Amygdala (tissue), 56 donors: ENCODE measurements around the gene FAM89B.

Experiments
- DNase-seq, 56 donors: peaks; one replicate each; lab custom pipeline; 2025; lab: John Stamatoyannopoulos, UW

FAM89B gene

GRCh38 chr11:65538915-65539743 is 33.2 kb upstream of the FAM89B start:
- DNase-seq: peak in 5 of 56 donors; percentile 18 to 33 (median 23)

- DNase-seq: peak in 2 of 56 donors; percentile 58 to 75
Measured at GRCh38 chr11:65539744-65540289, 32.5 kb upstream of the FAM89B start.

DNA sequence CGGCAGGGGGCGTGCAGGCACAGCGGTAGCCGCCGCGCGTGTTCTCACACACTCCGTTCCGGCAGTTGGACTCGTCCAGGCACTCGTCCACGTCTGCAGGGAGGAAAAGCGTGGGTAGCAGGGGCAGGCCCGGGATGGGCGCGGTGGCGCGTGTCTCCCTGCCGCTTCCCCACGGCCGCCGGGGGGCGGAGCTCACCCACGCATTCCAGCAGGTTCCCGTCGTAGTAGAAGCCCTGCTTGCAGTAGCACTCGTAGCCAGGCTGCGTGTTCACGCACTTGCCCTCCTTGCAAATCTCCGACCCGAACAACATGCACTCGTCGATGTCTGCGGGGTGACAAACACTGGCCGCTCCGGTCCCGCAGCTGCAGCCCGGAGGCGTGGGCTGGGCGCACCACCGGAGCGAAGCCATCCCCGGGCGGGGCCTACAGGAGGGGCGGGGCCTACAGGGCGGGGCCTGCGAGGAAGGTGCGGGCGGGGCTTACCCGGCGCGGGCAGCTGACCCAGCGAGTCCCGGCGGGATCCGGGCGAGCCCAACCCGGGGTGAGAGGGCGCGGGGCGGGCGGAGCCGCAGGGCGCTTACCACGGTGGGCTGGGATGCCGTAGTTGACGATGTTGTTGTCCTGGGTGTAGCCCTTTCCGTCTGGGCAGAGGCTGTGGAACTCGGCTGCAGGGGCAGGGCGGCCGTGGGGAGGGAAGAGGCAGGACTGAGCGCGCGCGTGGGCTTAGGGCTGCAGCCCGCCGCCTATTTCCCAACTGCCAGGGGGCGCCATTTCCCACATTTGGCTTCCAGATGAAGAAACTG is 31.8 kb upstream of the FAM89B start:
- peak; percentile 64 to 97 (median 88) for DNase-seq

DNA sequence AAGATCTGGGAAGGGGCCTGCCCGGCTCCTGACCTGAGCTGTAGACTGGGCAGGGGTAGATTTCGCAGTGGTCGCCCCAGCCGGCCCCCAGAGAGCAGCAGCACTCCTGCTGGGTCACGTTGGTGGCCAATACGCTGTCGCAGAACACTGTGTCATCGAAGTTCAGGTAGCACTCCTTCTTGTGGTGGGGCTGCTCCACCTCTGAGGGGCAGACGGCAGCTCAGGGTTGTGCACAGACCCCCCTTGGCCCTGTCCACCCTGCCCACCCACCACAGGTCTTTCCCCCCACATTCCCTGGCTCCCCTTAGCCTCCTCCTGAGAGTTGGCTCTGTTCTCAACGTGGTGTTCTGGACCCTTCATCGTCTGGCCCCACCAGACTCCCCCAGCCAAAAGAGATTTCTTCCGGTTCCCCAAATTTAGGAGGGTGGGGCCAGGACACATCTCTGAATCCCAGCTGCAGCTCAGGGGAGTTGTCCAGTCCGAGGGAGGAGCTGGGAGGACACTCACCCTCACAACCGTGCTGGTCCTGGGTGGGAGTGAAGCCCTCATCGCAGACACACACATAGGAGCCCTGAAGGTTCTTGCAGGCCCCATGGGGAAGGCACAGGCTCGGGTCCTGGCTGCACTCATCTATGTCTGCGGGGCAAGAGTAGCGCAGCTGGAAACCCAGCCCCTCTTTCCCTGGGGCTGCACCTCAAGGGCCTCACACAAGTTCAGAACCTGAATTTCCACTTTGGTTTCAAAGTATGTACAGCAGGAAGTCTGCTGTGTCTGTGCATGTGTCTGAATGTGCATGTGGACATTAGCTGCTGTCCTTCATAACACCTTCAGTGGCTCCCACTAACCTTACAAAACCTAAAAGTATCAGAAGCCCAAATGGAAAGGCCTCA is 31.0 kb upstream of the FAM89B start:
- no peak for DNase-seq

DNA sequence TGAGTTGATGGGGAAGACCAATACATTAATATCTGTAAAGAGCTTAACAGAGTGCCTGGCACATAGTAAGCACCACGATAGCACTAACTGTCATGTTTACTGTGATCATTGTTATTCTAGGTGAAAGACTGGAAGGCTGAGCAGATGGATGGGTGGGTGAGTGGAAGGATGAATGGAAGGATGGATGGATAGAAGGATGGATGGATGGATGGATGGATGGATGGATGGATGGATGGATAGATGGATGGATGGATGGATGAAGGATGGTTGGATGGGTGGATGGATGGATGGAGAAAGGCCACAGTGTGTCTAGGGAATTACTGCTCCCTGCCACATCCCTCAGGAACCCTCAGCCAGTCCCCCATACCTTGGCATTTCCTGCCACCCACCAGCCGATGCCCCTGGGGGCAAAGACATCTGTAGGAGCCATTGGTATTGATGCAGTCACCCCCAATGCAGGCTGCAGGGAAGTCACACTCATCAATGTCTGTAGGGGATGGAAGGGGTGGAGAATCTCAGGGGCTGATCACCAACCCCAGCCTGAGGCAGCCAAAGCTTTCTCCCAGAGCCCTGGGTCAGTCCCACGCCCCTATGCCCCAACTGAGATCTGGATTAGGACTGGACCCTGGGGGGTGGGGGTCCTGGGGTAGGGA is 29.5 kb upstream of the FAM89B start:
- DNase-seq: no peak

DNA sequence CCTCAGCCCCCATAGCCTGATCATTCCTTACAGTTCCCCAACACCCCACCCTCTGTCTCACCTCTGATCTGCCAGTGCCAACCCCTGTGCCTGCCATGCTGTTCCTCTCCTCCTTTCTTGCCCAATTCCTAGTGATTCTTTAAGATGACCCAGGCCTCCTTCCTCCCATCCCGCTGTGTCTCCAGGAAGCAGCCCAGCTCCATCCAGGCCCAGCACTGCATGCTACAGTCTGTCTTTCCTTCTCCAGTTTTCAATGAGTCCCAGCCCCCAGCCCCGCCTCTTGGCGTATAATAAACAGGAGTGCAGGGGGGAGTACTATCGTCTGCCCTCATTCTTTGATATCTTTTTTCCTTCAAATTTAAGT is 26.5 kb upstream of the FAM89B start:
- DNase-seq: no peak

DNA sequence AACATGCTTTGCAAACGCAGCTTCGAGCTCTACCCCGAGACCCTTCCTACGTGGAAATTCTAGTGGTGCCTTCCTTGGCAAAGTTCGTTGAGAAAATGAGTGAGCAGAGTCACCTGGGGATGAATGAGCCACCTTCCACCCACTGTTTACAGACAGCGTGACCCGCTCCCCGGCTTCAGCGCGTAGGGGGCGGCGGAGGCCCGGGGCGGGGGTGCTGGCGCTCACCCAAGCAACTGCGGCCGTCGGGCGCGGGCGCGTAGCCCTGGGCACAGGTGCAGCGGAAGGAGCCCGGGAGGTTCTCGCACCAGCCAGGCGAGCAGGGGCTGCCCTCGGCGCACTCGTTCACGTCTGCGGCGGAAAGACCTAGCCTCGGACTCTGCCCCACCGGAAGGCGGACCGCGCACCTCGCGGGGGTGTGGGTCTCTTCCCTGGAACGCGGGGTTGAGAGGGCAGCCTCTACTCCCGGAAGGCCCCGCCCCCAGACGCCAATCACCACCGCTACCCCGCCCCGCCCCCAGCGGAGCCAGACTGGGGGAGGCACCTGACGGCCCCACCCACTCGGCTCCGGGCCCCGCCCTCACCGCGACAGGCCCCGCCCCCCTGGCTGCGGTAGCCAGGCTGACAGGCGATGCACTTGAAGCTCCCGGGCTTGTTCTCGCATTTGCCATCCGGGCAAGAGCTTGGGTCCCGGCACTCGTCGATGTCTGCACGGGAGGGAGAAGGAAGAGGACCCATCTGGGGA is 25.9 kb upstream of the FAM89B start:
- DNase-seq: peak in 19 of 56 donors; percentile 13 to 51 (median 33)

DNA sequence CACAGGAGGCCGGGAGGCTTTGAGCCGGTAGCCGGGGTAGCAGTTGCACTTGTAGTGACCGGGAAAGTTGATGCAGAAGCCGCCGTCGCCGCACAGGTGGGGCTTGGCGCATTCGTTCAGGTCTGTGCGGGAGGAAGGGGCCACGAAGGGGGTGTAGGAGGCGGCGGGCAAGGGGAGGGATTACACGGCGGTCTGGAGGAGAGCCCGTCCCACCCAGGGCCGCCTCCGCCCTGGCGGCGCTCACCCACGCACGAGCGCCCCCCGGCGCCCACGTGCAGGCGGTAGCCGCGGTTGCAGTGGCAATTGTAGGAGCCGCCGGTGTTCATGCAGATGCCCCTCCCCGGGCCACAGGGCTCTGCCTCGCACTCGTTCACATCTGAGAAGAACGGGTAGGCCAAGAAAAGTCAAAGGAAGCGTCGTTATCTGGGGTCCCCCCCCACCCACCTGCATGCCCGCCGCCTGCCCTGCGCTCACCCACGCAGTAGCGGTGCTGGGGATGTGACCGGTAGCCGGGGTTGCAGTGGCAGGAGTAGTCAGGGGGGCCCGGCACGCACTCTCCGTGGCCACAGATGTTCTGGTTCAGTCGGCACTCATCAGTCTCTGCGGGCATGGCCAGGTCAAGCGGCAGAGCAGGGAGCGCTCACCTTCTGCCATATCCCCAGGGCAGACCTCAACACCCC is 24.8 kb upstream of the FAM89B start:
- DNase-seq: no peak

DNA sequence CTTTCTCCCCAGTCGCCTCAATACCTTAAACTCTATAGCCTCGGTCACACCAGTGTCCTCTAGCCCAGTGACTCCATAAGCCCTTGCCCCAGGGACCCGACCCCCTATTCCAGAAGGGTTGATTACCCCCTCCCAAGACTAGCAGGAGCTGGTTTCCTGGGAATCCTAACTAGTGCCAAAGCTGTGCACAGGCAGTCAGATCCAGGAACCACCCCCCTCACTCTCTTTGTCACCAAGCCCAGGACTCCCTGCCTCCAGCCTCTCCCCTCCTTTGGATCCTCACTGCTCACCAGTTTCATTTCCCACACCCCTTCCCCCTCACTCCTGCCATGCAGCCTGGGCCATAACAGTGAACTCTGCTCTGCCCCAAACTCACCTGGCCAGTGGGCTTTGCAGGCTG is 23.9 kb upstream of the FAM89B start:
- peak in 5 of 56 donors; percentile 12 to 31 (median 16) for DNase-seq

- no peak for DNase-seq
Measured at GRCh38 chr11:65549096-65549495, 23.2 kb upstream of the FAM89B start.

GRCh38 chr11:65551572-65552387 is 20.6 kb upstream of the FAM89B start:
- peak in 4 of 56 donors; percentile 20 to 43 (median 28) for DNase-seq

DNA sequence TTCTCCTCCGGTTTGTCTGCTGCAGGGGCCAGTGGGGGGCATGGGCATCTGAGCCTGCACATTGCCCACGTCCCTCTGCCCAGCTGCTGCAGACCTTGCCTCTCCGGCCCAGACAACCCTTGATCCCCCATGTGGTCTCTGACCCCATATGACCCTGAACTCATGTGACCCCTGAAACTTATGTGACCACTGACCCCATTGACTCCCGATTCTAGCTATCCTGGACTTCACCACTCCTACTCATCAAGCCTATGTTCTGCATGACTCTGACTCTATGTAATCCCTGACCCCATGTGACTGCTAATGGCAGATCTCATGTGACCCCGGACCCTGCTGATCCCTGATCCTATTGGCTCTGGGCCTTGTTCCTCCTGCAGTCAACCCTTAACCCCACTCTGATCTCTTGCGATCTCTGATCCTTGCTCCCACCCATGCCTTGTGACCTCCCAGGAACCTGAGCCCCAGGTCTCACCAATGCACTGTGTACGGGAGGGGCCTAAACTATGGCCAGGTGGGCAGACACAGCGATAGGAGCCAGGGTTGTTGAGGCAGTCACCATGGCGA is 19.9 kb upstream of the FAM89B start:
- no peak for DNase-seq

GRCh38 chr11:65553301-65554001 is 18.9 kb upstream of the FAM89B start:
- DNase-seq: no peak

DNA sequence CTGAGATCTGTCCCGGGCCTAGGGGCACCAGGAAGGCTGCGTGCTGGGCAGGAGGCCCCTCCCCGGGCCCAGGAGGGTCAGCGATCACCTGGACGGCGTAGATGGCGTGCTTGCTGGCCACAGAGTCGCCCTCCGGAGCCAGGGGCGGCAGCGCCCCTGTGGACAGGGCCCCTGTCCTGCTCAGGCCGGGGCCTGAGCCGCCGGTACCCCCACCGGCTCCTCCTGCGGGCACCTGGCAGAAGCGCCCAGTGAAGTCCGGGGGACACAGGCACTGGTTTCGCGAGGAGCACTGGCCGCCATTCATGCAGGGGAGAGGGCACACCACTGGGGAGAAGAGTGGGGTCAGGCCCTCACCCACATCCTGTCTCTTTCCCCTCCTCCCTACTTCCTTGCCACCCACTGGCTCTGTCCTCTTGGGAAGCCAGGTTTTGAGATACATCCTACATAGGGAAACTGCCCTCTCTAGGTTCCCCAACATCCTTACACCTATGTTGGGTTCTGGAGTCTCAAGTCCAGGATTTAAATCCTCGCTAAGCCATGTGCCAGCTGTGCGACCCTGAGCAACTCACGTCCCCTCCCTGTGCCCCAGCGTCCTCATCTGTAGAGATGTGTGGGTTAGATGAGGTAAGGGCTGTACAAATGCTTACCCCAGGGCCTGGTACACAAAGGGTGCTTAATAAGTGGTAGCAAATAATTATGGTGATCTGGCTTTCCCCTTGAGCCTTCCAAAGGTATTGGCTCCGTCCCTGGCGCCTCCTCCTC is 18.1 kb upstream of the FAM89B start:
- DNase-seq: no peak

DNA sequence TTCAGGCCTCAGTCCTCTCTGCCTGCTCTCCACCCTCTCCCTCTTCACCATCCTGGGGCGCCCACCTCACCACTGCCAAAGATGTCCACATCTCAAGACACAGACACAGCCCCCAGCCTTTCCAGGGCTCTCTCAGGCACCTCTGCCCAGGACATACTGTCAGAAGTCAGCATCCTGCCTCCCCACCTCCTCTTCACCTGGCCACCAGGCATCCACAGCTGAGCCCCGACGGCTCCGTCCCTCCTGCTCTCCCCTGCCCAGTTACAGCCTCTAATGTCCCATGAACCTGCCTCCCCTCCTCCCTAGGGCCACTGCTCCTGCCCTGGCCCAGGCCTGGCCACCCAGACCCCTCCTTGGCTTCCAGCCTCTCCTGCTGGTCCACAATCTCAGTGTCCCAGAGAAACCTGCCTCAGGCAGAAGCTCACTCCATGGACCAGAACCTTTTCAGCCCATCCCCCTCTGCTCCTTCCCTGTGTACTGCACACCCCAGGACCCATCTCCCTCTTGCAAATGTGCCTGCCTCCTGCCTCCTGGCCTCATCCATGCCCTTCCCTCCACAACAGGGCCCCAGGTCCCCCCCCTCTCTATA is 17.4 kb upstream of the FAM89B start:
- DNase-seq: no peak
